GM10847 (cell line): ENCODE measurements around the gene CCDC112.

ENCODE experiments used
- POLR2A ChIP-seq: IDR thresholded peaks from 2 replicates; pipeline ENCODE4 v1.6.1; 2011; ENCODE audit not compliant: insufficient read length; ENCODE audit errors: extremely low read depth

The CCDC112 gene

GRCh38 chr5:115291397-115291796, 5.1 kb downstream of the CCDC112 start:
- no peak for TF ChIP-seq POLR2A

GRCh38 chr5:115289104-115289503, 7.3 kb downstream of the CCDC112 start:
- TF ChIP-seq POLR2A, result no peak

DNA sequence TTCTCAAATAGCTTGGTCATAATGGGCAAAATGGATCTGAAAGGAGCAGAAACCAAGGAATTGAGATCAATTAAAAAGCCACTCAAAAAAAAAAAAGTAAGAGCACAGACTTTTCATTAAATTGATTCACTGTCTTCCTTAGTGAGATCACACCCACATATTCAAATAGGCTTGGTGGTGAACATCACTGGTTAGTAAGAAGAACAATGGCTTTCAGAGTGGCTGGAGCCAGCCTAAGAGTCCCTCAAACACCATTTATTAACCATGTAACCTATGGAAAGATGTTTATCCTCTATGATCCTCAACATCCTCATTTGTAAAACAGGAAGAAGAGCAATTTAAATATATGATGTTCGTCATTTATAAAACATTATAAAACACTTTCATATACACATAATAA, 12.4 kb downstream of the CCDC112 start:
- TF ChIP-seq POLR2A, result no peak

DNA sequence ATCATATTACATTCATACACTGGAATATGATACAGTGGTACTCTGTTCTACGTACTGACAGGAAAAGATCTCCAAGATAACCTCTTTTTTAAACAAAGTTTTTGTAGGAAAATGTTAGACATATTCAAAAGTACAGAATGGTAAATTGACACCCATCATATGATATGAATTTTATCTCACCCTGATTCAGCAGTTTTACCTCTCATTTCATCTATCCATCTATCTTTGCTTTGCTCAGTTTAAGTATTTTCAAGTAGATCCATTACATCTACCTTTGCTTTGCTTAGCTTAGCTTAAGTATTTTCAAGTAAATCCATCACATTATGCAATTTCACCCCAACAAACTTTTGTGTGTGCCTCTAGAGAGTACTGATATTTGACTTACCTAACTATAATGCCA, 14.3 kb downstream of the CCDC112 start:
- no peak for TF ChIP-seq POLR2A

DNA sequence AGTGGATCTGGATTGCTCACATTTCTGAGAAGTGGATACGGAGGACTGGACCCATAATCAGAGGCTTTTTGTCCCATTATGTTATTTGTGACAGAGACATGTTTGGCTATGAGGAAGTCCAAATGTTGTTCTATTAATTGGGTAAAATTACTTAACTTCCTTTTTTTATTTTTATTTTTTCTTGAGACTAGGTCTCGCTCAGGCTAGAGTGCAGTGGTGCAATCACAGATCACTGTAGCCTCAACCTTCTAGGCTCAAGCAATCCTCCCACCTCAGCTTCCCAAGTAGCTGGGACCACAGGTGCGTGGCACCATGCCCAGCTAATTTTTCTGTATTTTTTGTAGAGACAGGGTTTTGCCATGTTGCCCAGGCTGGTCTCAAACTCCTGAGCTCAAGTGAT, 21.9 kb downstream of the CCDC112 start:
- no peak for TF ChIP-seq POLR2A

- TF ChIP-seq POLR2A, result no peak
Measured at GRCh38 chr5:115272297-115272958, 24.0 kb downstream of the CCDC112 start.

DNA sequence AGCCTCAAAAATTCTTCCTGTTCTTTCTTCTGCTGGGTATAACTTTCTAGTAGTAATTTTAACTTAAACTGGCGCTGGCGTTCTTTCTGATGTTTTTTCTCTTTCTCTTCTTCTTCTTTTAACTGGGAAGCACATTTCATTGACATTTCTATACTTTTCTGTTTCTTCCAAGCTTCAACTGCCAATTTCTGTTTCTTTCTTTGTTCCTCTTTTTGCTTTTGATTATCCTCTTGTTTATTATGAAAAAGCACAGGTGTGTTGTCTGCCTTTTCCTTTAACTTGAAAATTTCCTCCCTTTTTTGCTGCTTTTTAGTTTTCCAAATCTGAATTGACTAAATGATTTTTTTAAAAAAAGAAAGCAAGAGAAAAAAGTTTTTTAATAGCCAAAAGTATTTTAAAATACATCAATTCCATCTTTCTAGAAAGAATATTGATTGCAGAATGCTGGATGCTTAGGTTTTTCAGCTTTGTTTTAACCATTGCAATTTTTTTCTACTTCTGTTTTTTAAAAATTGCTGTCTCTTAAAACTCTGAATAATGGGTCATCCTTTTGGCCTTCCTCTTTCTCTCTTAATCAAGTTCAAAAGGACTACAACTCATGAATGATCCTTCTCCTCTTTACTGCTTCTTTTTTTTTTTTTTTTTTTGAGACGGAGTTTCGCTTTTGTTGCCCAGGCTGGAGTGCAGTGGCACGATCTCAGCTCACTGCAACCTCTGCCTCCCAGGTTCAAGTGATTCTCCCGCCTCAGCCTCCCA, 25.0 kb downstream of the CCDC112 start:
- no peak for TF ChIP-seq POLR2A

DNA sequence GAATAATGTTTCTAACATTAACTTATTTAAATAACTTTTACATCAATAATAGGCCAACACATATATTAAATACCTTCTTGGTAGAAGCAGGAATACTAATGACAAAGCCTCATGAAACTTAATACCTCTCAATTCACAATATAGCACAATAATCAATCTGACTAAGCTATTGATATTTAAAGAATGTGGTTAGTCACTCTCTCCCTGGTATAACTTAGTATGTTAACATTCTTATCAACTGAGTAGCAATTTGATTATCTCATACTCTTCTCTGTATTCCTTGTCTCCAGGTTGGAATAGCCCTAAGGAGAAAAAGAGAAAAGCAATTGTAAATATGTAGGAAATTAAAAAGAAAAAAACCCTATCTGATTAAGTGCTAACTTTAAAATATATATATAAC, 28.8 kb downstream of the CCDC112 start:
- TF ChIP-seq POLR2A, result no peak

- TF ChIP-seq POLR2A, result no peak
Measured at GRCh38 chr5:115265220-115265619, 31.2 kb downstream of the CCDC112 start.

GRCh38 chr5:115264786-115265185, 31.7 kb downstream of the CCDC112 start:
- TF ChIP-seq POLR2A, result no peak

- no peak for TF ChIP-seq POLR2A
Measured at GRCh38 chr5:115263078-115263380, 33.4 kb downstream of the CCDC112 start.

DNA sequence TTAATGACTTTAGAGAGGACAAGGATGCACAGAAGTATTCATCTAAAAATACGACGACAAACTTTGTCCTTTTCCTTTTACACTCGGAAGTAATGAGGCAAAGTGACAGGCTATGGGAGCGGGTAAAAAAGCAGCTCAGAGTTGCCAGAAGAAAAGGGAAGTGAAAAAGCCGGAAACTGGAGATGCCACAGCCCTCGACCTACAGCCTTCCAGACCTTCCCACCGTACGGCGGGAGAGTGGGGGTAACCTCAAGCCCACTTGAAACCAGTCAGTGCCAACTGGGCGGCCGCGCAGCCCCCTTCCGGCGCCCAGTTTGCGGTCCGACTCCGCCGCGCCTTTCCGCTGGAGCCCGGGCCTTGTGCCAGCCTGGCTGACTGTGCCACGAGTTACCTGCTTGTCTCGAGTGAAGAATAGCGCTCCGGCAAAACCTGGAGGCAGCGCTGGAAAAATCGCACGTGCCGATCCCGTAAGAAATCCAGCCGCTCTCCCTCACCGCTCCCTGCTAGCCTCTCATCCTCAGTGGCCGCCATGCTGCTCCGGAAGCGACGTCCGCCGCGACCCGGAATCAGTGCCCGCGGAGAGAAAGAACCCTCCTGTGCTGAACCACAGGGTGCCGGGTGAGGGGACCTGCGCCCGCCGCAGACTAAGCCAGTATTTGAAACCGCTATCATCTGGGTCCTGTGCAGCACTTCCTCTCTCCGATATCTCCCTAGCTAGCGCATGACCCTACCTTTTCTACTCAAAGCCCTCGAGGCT, 34.0 kb downstream of the CCDC112 start, which contains the start of gene PGGT1B:
TSS of gene PGGT1B (minus strand) at position 557 of the 757 bp plus-strand sequence. CDS start at position 531, 26 bp downstream.
- peak; percentile 71 for TF ChIP-seq POLR2A

- TF ChIP-seq POLR2A, result no peak
Measured at GRCh38 chr5:115262011-115262320, 34.5 kb downstream of the CCDC112 start.

DNA sequence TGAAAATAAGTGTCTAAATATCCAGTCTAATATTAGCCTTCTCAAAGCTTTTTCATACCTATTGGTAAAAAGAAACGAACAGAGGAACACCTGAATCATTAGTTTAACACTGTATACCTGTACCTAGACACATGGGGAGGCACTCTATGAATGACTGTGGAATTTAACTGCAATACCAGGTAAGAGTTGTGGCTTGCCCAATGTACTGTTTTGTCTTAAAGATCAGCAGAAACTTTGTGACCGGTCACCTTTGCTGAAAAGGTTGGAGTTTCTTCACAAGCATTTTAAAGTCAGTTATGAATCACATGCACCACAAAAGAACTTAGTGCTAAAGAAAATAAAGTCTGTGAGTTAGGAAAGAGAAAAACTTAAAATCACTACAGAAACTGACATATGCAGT, 36.2 kb downstream of the CCDC112 start:
- TF ChIP-seq POLR2A, result no peak

GRCh38 chr5:115257981-115258380, 38.5 kb downstream of the CCDC112 start:
- no peak for TF ChIP-seq POLR2A

- TF ChIP-seq POLR2A, result no peak
Measured at GRCh38 chr5:115246361-115246991, 50.0 kb downstream of the CCDC112 start.
